Activated CD4-positive, alpha-beta T cell treated with anti-CD3 and anti-CD28 coated beads, Interleukin-10, Interleukin-2, amounts not matched to agents 100 ng/mL and 50 ng/mL, durations not matched to agents 16 hours and 8 hours (primary cell): ENCODE results near the gene PPP1R37.

Experiments
- DNase-seq: peaks from one replicate; pipeline ENCODE4 v3.0.0-alpha.2; 2020

PPP1R37 gene

DNA sequence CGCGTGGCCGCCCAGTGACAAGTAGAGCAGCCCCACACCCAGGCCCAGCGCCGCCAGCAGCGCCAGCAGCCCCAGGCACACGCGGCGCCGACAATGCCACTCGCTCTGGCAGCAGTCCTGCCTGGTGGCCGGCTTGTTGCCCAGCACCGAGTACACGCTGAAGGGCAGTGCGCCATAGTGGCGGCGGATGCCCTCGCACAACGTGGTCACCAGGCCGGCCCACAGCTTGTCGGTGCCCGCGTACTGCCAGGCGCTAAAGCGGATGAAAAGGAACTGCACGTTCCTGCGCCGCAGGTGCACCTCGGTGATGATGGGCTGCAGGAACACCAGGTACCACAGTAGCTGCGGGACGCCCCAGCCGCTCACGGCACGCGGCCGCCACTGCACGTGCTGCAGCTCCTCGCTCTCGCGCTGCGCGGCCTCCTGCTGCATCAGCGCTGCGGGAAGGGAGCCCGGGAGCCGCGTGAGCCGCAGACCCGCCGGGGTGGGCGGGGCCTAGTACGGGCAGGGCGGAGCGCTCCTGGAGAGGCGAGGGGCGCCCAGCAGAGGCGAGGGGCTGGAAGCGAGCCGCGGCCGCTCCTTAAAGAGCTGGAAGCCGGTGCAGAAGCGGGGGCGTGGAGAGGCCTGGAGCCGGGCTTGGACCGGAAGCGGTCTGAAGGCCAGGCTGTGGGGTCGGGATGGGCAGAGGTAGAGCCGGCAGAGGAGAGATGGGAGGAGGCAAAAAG lies 60.5 kb downstream of the PPP1R37 start:
- DNase-seq: peak; percentile 39

DNA sequence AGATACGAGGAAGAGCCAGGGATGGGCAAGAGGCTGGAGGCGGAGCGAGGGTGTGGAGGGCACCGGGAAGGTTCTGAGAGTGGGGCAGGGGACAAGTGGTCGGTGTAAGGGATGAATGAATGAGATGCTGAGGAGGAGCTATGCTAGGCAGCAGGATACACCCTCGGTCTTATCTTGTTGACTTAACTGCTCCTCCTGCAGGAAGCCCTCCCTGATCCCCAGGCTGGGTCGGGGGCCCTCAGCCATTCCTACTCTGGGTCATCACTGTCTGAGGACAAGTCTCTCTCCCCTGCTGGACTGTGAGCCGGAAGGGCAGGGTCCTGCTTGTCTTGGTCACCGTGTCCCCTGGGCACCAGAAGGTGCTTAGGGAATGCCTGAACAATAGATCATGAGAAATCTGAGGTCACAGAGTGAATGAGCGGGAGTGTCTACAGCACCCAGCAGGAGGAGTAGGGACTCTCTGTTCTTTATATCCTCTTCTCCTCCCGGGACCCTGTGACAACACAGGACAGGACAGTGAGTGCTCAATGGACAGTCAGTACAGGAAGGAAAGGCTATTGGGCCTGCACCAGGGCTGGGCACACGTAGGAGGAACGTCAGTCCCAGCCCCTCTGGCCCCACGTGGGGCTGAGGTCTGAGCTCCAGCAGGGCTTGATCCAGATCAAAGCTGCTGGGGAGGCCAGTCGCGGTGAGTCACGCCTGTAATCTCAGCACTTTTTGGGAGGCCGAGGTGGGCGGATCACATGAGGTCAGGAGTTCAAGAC lies 61.3 kb downstream of the PPP1R37 start:
- no peak for DNase-seq

DNA sequence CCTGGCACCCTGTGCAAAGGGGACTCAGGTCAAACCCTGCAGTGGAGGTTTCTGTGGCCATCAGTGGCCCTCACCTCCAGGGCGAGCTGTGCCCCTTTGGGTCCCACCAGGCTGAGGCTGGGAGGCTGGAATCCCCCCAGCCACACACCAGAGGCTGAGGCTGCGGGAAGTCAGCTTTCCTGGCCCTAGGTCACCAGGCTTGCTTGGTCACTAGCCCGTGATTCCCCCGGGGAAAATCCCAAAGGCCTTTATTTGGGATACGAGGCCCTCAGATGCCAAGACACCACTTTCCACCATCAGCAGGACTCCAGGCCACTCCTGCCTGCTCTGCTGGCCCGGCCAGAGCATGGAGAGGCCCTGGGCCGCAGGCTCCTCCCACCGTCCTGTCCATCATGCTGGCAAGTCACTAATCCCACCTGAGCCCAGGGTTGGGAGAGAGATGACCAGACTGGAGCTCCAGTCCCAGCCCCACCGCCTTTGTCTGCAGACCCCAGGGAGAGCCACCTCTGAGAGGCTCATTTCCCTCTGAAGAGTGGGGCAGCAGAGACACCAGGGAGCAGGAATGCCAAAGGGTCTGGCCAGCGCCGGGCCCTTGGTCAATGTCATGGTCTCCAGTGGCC lies 63.1 kb downstream of the PPP1R37 start:
- DNase-seq: no peak

DNA sequence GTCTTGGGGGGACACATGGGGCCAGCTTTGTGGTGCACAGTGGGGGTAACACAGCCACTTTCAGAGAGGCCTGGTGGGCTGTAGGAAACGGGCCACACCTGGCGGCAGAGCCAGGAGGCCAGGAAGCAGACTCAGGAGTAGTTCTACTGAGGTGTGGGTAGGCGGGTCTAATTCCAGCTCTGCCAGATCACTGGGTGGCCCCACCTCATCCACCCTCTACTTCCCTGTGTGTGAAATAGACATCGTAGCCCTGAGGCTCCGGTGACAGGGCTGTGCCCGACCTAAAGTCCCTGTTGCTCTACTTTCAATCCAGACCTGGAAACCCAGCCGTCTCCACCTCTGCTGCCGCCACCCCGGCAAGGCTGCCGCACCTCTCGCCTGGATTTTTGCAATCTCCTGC lies 63.8 kb downstream of the PPP1R37 start:
- no peak for DNase-seq

DNA sequence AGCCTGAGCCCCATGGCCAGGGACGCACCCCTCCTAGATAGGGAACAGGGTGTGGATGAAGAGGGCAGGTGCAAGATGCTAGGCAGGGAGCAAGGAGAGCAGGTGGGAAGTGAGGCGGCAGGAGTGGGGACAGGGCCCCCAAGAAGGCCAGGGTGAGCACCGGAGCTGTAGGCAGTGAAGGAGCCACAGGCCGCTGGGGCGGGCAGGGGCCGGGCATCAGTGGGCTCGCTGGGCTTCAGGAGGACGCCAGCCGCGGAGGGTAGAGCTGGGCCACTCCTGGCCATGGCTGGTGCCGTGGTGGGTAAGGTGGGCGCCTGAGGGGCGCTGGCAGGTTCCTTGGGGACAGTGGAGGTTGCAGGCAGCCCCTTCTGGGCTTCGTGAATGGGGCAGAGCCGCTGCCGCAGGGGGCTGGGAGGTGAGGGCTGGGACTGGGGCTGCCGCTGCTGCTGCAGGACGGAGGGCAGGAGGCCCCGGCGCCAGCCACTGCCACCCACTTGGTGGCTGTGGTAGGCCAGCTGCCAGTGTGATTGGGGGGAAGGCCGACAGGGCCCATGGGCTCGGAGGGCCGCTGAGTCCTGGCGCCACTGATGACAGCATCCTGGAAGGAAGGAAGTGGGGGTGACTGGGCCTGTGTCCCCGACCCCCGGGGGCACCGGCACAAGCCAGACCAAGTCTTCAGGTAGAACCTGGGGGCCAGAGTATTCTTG lies 65.7 kb downstream of the PPP1R37 start:
- no peak for DNase-seq

DNA sequence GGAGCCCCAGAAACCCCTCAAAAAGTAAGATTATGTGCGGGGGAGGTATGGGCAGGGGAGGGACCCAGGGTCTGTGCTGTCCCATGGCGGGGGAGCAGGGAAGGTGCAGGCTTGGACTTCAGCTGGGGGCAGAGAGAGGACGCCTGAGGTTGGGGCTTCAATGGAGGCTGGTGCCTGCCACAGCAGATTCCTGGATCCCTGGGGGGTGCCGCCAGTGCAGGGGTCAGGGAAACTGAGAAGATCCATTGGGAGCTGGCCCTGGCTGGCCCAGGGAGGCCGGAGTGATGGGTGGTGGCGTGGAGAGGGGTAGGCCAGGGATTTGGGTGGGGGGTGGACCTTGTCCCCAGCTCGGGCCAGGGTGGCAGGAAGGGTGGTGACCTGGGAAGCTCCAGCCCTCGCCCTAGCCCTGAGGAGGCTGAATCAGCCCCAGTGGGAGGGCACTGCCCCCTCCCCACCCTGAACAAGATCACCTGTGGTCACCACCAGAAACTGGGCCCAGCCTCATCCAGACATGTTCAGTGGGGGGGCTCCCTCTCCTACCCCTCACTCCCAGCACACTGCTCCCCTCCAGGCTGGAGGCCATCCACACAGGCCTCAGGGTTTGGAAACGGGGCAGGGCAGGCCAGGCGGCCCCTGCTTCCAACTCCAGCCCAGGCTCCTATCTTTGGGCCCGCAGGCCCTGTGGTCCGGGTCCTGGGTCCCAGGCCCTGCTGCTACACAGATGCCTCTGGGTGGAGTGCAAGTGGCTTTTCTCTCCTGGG lies 66.4 kb downstream of the PPP1R37 start:
- no peak for DNase-seq

DNA sequence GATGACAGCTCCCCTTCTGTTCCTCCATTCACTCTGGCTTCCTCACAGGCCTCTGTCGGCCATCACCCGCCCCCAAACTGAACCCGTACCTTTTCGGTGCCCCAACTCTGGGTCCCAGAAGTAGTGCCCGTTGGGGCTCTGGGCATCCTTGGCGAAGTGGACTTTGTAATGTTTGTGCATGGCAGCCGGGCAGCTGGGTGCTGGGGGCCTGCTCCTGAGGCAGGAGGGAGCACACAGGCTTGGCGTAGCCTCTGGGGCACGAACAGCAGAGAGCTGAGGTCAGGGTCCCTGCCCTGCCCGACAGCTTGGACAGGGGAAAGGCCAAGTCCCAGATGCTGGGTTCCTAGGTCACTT lies 67.0 kb downstream of the PPP1R37 start:
- no peak for DNase-seq

DNA sequence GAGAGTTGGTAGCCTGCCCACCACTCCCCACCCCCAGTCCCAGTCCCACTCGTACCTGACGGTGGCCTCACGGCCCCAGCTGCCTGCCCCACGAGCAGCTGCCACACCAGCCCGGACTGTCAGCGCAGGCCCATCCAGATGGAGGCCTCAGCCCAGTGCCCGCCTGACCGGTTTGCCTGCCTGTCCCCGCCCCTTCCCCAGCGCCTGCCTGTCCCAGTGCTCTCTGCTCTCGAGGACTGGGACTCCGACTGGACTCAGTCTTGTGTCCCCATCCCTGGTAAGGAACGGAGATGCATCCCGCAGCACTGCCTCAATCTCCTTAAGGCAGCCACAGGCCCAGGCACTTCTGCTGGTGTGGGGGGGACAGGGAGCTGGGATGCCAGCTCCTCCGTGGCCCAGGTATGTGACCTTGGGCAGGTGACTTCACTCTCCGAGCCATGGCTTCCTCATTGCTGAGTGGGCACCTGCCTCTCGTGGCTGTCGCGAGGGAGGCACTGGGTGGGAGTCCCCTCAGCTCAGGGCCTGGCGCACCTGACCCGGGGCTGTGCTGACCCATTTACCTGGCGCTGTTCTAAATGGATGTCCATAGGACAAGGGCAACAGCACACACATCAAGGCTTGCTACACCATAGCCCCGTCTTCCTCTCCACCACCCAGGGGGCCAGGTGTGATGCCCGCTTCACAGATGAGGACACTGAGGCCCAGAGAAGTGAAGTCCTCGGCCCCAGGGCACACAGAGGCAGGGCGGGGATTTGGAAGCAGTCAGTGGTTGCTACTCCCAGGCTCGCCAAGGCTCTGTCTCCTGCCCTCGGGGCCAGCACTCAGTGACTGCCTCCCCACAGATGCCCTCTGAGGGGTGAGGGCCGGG lies 68.1 kb downstream of the PPP1R37 start, which contains the start of gene NKPD1:
Gene NKPD1 (minus strand): TSS at position 113 of the 868 bp plus-strand sequence. CDS start 832 bp downstream, outside the sequence.
- no peak for DNase-seq

DNA sequence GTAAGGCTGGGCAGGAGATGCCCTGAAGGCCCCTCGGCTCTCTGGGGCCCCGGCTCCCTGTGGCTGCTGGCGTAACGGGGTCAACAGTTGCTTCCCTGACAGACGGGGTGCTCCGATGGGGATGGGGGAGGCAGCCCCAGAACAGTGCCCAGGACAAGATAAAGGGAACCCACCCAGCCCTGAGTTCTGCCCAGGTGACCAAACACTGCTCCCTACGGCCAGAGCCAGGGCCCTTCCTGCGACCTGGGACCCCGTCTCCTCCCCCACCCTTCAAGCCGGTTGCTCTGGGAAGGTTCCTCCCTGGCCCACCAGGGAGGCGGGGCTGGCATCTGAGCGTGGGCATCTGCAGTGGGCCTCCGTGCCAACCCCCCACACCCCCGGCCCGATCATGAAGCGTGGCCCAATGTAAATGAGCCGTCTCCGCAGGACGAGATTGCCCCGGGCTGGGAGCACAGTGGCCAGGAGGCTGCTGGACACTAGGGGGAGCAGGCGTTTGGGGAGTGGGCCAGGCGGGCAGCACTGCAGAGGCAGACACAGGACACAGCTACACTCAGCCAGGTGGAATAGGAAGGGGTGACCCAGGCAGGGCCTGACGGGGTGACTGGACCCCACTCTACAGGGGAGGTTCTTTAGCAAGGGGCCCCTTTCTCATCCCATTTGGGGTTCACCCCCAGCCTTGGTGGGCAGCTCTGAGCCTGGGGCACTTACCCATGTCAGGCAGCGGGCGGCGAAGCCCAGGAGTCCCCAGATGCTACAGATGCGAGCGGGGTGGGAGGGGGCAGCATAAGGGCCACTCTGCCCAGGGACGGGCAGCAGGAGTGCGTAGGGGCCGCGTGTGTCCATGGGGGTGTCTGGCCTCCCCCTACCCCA lies 69.0 kb downstream of the PPP1R37 start:
- no peak for DNase-seq

DNA sequence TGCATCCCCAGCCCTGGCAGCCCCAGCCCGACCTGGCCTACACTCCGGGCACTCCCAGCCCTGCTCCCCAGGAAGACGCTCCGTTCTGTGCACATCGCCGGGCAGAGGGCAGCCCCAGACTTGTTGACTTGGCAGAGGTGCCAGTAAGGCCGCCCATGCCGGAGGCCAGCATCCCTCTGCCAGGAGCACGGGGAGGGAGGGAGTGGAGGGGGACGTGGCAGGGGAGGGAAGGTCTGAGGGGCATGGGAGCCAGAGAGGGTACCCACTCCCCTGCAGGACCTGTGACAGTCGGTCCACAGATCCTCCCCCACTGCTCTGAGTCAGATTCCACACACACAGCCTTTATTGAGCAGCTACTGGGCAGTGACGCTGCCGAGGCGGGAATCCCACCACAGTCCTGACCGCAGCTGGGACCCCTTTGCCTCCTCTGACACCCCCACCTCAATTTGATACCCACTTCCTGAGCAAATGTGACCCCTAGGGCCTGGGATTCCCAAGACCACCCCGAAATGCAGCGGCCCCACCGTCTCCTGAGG lies 69.7 kb downstream of the PPP1R37 start:
- DNase-seq: no peak

DNA sequence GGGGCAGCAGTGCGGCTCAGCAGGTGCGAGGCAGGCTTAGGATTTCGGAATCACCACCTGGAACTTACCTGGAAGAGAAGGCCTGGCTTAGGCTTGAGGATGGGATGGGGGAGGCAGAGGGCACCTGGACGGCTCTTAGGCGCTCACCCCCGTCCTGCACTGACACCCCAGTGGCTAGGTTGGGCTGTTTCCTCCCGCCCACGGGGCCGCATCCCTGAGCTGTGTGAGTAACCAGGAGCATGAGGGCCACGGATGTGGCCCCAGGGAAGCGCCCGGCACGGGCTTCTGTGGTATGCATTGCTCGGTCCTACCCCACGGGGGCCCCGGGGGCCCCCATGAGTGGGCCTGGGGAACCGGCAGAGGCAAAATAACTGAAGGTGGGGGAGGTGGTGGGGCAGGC lies 70.2 kb downstream of the PPP1R37 start:
- no peak for DNase-seq

DNA sequence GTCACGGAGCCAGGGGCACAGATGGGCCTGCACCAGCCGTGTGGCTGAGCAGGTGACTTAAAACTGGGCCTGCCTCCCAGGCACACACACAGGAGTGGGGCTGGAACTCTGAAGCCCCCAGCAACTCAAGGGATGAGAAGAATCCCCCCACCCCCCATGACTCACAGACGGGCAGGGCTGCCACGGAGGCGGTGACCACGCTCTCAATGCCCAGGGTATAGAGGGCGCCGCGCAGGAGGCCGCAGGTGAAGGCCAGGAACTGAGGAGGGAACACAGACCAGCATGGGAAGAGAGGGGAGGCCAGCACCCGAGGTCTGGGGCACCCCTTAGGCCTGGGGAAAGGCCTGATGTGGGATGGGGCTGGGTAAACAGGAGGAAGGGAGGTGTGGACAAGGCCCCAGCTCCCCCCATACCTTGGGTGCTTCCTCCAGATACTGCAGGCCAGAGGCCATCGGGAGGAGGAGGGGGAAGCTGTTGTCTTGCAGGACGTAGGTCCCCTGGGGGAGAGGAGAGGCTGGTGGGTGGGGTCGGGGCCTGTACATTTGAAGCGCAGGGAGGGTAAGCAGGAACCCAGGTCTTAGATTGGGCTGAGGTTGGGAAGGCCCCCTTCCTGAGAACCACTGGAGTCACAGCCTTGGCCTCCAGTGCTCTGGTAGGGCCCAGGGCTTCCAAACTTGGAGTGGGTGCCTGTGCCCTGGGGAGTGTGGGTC lies 70.9 kb downstream of the PPP1R37 start:
- no peak for DNase-seq

DNA sequence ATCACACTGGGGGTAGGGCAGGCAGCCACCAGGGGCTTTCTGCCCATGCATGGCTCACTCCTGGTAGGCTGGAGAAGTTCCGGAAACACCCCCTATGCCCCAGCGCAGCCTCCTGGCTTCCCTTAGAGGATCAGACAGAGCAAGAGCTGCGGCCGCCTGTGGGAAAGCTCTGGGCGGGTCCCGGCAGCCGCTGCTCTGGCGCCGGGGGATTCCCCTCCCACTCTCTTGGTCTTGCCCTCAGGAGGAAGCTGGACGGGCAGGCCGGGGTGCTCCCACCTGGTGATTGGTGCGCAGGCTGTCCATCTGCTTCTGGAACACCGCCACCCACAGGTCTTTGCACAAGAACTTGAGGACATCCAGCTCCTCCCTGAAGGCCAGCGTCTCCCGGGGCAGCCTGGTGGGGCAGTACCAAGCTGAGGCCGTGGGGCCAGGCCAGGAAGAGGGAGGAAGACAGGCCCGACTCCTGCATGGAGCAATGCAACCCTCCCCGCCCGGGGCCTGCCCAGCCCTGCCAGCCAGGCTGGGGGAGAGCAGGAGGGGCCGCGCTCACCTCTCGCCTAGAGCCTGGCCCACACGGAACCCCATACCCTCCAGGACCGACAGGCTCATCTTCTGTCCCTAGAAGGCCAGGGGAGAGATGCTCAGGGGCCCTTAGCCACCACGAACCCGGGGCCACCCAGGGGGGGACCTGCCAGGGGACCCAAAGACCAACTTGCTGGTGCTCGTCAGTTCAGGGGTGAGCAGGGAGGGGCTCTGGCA lies 71.8 kb downstream of the PPP1R37 start:
- DNase-seq: peak; percentile 76

DNA sequence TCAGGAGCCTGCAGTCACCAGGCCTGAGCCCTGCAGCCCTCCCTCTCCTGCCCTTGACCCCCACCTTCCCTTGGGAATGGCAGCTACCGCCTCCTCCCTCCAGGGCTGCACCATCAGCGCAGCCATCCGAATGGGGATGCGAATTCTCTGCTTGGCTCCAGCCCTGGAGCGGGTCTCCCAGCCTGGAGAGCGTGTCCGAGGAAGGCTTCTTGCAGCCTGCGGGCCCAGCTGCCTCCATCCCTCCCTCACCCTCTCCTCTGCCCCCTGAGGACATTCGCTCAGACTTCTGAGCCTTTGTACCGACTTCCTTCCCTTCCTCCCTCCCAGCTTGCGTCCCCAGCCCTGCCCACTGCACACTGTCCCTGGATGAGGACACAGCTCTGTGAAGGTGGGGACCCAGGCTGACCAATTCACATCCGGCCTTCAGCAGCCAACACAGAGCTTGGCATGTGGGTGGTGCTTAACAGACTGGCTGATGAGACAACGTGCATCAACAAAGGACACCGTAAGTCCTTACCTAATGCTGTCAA lies 73.8 kb downstream of the PPP1R37 start:
- DNase-seq: no peak

DNA sequence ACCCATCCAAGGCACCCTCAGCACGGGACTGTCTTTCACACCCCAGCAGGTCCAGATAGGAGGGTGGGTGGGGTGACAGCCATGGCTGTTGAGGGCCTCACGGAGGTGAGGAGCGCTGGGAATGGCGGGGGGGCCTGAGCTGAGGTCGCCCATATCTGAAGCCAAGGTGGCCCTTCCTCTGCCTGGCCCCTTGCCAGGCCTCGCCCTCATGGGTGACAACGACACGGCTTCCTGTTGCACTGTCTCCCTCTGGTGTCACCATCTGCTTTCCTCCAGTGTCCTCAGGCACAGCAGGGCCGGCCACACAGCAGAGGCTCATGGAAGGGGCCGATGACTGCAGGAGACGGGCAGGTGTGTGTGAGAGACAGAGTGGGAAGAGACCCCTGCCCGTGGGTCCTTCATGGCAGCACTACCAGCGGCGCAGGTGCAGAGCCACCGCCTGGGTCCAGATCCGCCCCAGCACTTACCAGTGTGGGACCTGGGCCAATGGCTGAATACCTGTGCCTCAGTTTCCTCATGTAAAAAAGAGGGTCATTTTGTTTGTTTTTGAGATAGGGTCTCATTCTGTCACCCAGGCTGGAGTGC lies 75.9 kb downstream of the PPP1R37 start:
- DNase-seq: no peak

DNA sequence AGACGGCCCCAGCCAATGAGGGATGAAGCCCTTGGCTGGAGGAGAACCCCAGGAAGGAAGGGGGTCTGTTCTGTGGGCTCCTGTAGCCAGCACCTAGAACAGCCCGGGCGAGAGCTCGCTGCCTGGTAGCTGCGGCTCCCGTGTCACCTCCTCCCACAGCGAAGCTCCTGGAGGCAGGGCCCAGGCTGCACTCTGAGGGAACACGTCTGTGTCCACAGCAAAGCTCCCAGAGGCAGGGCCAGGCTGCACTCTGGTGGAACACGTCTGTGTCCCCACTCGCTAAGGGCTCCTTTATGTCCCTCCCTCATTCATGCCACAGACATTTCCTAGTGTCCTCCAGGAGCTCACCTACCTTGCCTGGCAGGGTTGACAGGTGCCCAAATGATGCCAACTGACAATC lies 76.6 kb downstream of the PPP1R37 start:
- DNase-seq: no peak

DNA sequence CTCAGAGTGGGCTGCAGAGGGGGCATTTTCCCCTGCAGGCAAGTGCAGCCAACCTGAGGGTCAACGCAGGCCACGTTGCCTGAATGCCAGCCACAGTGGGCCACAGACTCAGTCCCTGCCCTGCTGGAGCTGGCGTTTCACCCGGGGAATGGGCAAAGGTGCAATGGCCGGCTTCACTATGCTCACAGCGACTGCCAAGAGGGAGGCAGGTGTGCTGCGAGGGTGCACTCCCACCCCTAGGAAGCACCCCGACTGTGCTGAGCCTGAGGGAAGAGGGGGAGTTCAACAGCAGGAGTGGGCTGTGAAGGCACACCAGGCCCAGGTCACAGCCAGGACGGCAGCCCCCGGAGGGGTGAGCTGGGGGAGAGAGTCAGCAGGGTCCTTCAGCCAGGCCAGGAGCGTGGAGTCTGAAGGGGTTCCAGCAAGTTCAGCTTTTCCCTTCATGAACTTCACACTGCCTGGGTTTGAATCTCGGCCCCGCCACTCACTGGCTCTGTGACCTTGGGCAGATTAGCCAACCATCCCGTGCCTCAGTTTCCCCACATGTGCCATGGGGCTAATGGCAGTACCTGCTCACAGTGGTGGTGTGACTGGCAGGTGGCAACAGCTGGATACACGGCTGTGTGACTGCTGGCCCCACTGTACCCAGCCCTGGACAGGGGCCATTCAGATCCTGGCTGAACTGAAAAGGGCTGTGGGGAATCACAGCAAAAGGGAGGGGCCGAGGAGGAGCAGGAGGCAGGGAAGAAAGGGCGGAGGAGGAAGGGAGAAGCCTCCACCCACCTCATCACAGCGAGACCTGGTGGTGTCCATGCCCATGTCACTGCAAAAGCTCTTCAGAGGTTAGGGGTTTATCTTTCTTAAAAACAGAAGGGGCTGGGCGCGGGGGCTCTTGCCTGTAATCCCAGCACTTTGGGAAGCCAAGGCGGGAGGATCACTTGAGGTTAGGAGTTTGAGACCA lies 77.4 kb downstream of the PPP1R37 start:
- no peak for DNase-seq
